GM21526 (cell line): ENCODE measurements around the gene LDLRAD1.
"Not testable (repeated sequence)": the region's sequence is repeated elsewhere in the genome, so short reads cannot be mapped to it uniquely, and the experiment has no call there.

ENCODE experiments used
- ATAC-seq: cut with Tn5 transposase; IDR thresholded peaks from one replicate; pipeline ENCODE4 v1.9.1; 2021; ENCODE audit warnings: moderate library complexity; ENCODE audit not compliant: unreplicated experiment, low FRiP score

The LDLRAD1 gene

GRCh38 chr1:54017979-54018378, at the start of gene LDLRAD1:
TSS of gene LDLRAD1 (minus strand) at chr1:54018186. CDS start at chr1:54018112, 74 bp downstream.
- no peak for ATAC-seq

GRCh38 chr1:54064299-54064698, 46.3 kb upstream of the LDLRAD1 start:
- ATAC-seq = no peak

GRCh38 chr1:54054438-54054749, 36.4 kb upstream of the LDLRAD1 start:
- ATAC-seq = no peak

- peak; percentile 1 for ATAC-seq
Measured at GRCh38 chr1:54053745-54054437, 35.9 kb upstream of the LDLRAD1 start.

GRCh38 chr1:54052934-54053744, 35.2 kb upstream of the LDLRAD1 start, which contains the start of the genes TCEANC2 and TMEM59:
TSS of gene TCEANC2 (plus strand) at chr1:54053608. CDS start at chr1:54054423, 815 bp downstream.
TSS of gene TMEM59 (minus strand) at chr1:54053204. CDS start at chr1:54053188, 16 bp downstream.
- peak; percentile 89 for ATAC-seq

- ATAC-seq = peak; percentile 18
Measured at GRCh38 chr1:54052431-54052933, 34.5 kb upstream of the LDLRAD1 start.

GRCh38 chr1:54051933-54052430, 34.0 kb upstream of the LDLRAD1 start:
- ATAC-seq = no peak

GRCh38 chr1:54050435-54050834, 32.4 kb upstream of the LDLRAD1 start:
- not testable (repeated sequence) for ATAC-seq

GRCh38 chr1:54047384-54048305, 29.7 kb upstream of the LDLRAD1 start:
- no peak for ATAC-seq

- no peak for ATAC-seq
Measured at GRCh38 chr1:54046671-54047383, 28.8 kb upstream of the LDLRAD1 start.

- ATAC-seq = no peak
Measured at GRCh38 chr1:54045496-54045895, 27.5 kb upstream of the LDLRAD1 start.

- ATAC-seq = no peak
Measured at GRCh38 chr1:54041806-54042205, 23.8 kb upstream of the LDLRAD1 start.

GRCh38 chr1:54037476-54037875, 19.5 kb upstream of the LDLRAD1 start:
- no peak for ATAC-seq

- no peak for ATAC-seq
Measured at GRCh38 chr1:54028306-54029251, 10.6 kb upstream of the LDLRAD1 start.

GRCh38 chr1:54027848-54028247, 9.9 kb upstream of the LDLRAD1 start:
- no peak for ATAC-seq

- ATAC-seq = not testable (repeated sequence)
Measured at GRCh38 chr1:54024811-54025210, 6.8 kb upstream of the LDLRAD1 start.

GRCh38 chr1:54024358-54024757, 6.4 kb upstream of the LDLRAD1 start:
- ATAC-seq = no peak

- not testable (repeated sequence) for ATAC-seq
Measured at GRCh38 chr1:54019562-54020176, 1.7 kb upstream of the LDLRAD1 start.
